H9 (cell line): ENCODE data around the gene TPX2. TPM values are rescaled to one million over a fixed set of nuclear protein-coding genes. Genes with fewer than 3 reads are reported as not detected.

Experiments
- DNase-seq: peaks from one replicate; pipeline ENCODE4 v3.0.0-alpha.2; 2017
- H2AFZ ChIP-seq: one replicate; pipeline ENCODE4 v1.6.1; 2013; ENCODE audit warnings: mild to moderate bottlenecking, low read length, control low read depth, moderate library complexity
- H2AK5ac ChIP-seq: 2 replicates; pipeline ENCODE4 v1.6.1; 2013; ENCODE audit warnings: low read length, control low read depth, mixed read lengths; ENCODE audit not compliant: insufficient read length
- H2BK120ac ChIP-seq: one replicate; pipeline ENCODE4 v1.6.1; 2013; ENCODE audit warnings: low read depth, mild to moderate bottlenecking, low read length, control low read depth, inconsistent platforms; ENCODE audit not compliant: poor library complexity, severe bottlenecking
- H2BK12ac ChIP-seq: 2 replicates; pipeline ENCODE4 v1.6.1; 2013; ENCODE audit warnings: low read length, control low read depth, mixed read lengths, low read depth; ENCODE audit not compliant: insufficient read length
- H2BK15ac ChIP-seq: 2 replicates; pipeline ENCODE4 v1.6.1; 2013; ENCODE audit warnings: low read depth, low read length, control low read depth
- H2BK20ac ChIP-seq: one replicate; pipeline ENCODE4 v1.6.1; 2013; ENCODE audit warnings: low read depth, mild to moderate bottlenecking, low read length, control low read depth, inconsistent platforms; ENCODE audit not compliant: poor library complexity, severe bottlenecking
- H2BK5ac ChIP-seq: 2 replicates; pipeline ENCODE4 v1.6.1; 2013; ENCODE audit warnings: low read length, control low read depth, mixed read lengths; ENCODE audit not compliant: insufficient read length
- H3K14ac ChIP-seq: 2 replicates; pipeline ENCODE4 v1.6.1; 2013; ENCODE audit warnings: low read length, control low read depth; ENCODE audit not compliant: insufficient read depth
- H3K18ac ChIP-seq: 2 replicates; pipeline ENCODE4 v1.6.1; 2013; ENCODE audit warnings: low read depth, mild to moderate bottlenecking, mixed read lengths, low read length, control low read depth; ENCODE audit not compliant: insufficient read length
- H3K23ac ChIP-seq: 2 replicates; pipeline ENCODE4 v1.6.1; 2013; ENCODE audit warnings: low read length, control low read depth, mixed read lengths, low read depth; ENCODE audit not compliant: insufficient read length
- H3K23me2 ChIP-seq: 2 replicates; pipeline ENCODE4 v1.6.1; 2013; ENCODE audit warnings: low read depth, mild to moderate bottlenecking, mixed read lengths, low read length, control low read depth; ENCODE audit not compliant: insufficient read length, poor library complexity, severe bottlenecking
- H3K27ac ChIP-seq: 2 replicates; pipeline ENCODE4 v1.5.1; 2013; ENCODE audit warnings: low read length, control low read depth, mixed read lengths, low read depth; ENCODE audit not compliant: insufficient read length
- H3K27me3 ChIP-seq: 2 replicates; pipeline ENCODE4 v1.6.1; 2013; ENCODE audit warnings: low read length, control low read depth, inconsistent platforms; ENCODE audit not compliant: insufficient read depth
- H3K4ac ChIP-seq: 2 replicates; pipeline ENCODE4 v1.6.1; 2013; ENCODE audit warnings: low read depth, mild to moderate bottlenecking, control low read depth, inconsistent platforms, low read length, moderate library complexity
- H3K4me1 ChIP-seq: 2 replicates; pipeline ENCODE4 v1.6.1; 2013; ENCODE audit warnings: low read length, control low read depth, inconsistent platforms; ENCODE audit not compliant: insufficient read depth
- H3K4me2 ChIP-seq: 2 replicates; pipeline ENCODE4 v1.6.1; 2013; ENCODE audit warnings: low read length, control low read depth, mixed read lengths; ENCODE audit not compliant: insufficient read length, insufficient read depth
- H3K56ac ChIP-seq: 2 replicates; pipeline ENCODE4 v1.6.1; 2013; ENCODE audit warnings: low read depth, mild to moderate bottlenecking, mixed read lengths, low read length, control low read depth; ENCODE audit not compliant: insufficient read length
- H3K79me1 ChIP-seq: 2 replicates; pipeline ENCODE4 v1.6.1; 2013; ENCODE audit warnings: low read depth, mild to moderate bottlenecking, moderate library complexity, low read length, control low read depth, inconsistent platforms; ENCODE audit not compliant: insufficient read depth, poor library complexity, severe bottlenecking
- H3K79me2 ChIP-seq: 2 replicates; pipeline ENCODE4 v1.6.1; 2013; ENCODE audit warnings: low read length, control low read depth, inconsistent platforms; ENCODE audit not compliant: insufficient read depth
- H3K9ac ChIP-seq: 2 replicates; pipeline ENCODE4 v1.6.1; 2013; ENCODE audit warnings: low read length, control low read depth, mixed read lengths; ENCODE audit not compliant: insufficient read length; ENCODE audit errors: extremely low read depth
- H3K9me3 ChIP-seq: one replicate; pipeline ENCODE4 v1.6.1; 2013; ENCODE audit warnings: low read depth, low read length, inconsistent platforms; ENCODE audit not compliant: control insufficient read depth
- H3T11ph ChIP-seq: one replicate; pipeline ENCODE4 v1.6.1; 2013; ENCODE audit warnings: mild to moderate bottlenecking, low read length, control low read depth, inconsistent platforms
- H4K20me1 ChIP-seq: one replicate; pipeline ENCODE4 v1.6.1; 2013; ENCODE audit not compliant: control insufficient read depth, insufficient read length, insufficient read depth
- H4K5ac ChIP-seq: 2 replicates; pipeline ENCODE4 v1.6.1; 2013; ENCODE audit warnings: low read depth, mild to moderate bottlenecking, mixed read lengths, low read length, control low read depth; ENCODE audit not compliant: insufficient read length
- H4K8ac ChIP-seq: replicated peaks from 2 replicates; pipeline ENCODE4 v1.6.1; 2013; ENCODE audit warnings: low read length, control low read depth, mixed read lengths, low read depth; ENCODE audit not compliant: insufficient read length
- H4K91ac ChIP-seq: 2 replicates; pipeline ENCODE4 v1.6.1; 2013; ENCODE audit warnings: low read depth, mild to moderate bottlenecking, moderate library complexity, mixed read lengths, low read length, control low read depth; ENCODE audit not compliant: insufficient read length
- H3K27ac Mint-ChIP-seq, 3 experiments: 2 replicates in 2 of 3; 3 replicates in 1 of 3; pipeline ENCODE4 v1.8.0; 2020 to 2021; ENCODE audit warnings: mixed read lengths in 3 of 3, mild to moderate bottlenecking in 1 of 3, moderate library complexity in 1 of 3
- H3K27me3 Mint-ChIP-seq: 2 replicates; pipeline ENCODE4 v1.8.0; 2021; ENCODE audit warnings: low read depth, mild to moderate bottlenecking, moderate library complexity, mixed read lengths
- H3K36me3 Mint-ChIP-seq, 3 experiments: 2 replicates in 2 of 3; 3 replicates in 1 of 3; pipeline ENCODE4 v1.8.0; 2020 to 2021; ENCODE audit warnings: low read depth in 3 of 3, mixed read lengths in 3 of 3; ENCODE audit not compliant: insufficient read depth in 1 of 3
- H3K4me1 Mint-ChIP-seq, 2 experiments: 2 replicates each; pipeline ENCODE4 v1.8.0; 2020; ENCODE audit warnings: mixed read lengths in 2 of 2
- H3K4me3 Mint-ChIP-seq, 2 experiments: 2 replicates in 1 of 2; 3 replicates in 1 of 2; pipeline ENCODE4 v1.8.0; 2020 to 2021; ENCODE audit warnings: mild to moderate bottlenecking in 2 of 2, mixed read lengths in 2 of 2, moderate library complexity in 1 of 2
- H3K9me3 Mint-ChIP-seq, 2 experiments: 2 replicates in 1 of 2; 3 replicates in 1 of 2; pipeline ENCODE4 v1.8.0; 2020; ENCODE audit warnings: mild to moderate bottlenecking in 2 of 2, mixed read lengths in 2 of 2, moderate library complexity in 1 of 2
- WGBS: extraction: QIAGEN DNeasy Blood & Tissue Kit; methylation state at CpG from one replicate; pipeline ENCODE4 v1.1.7; 2013; ENCODE audit warnings: missing lambda C conversion rate, low lambda C conversion rate, mixed read lengths; ENCODE audit not compliant: insufficient read length; ENCODE audit errors: extremely low coverage; 5-methylcytosine and 5-hydroxymethylcytosine counted together
- total RNA-seq: library from RNA; stranded (reverse); gene quantifications from 2 replicates; pipeline ENCODE4 v1.2.1, GENCODE V29; 2021
- TF ChIP-seq, protein P1 (sequence below): fragments of 200-600 bp; sonication (generic); conservative IDR thresholded peaks from 3 replicates; pipeline ENCODE4 v1.8.0; 2021; ENCODE audit warnings: antibody characterized with exemption, mild to moderate bottlenecking

The TPX2 gene
- total RNA-seq, 1 experiment from 2014 or later = 161 TPM

DNA sequence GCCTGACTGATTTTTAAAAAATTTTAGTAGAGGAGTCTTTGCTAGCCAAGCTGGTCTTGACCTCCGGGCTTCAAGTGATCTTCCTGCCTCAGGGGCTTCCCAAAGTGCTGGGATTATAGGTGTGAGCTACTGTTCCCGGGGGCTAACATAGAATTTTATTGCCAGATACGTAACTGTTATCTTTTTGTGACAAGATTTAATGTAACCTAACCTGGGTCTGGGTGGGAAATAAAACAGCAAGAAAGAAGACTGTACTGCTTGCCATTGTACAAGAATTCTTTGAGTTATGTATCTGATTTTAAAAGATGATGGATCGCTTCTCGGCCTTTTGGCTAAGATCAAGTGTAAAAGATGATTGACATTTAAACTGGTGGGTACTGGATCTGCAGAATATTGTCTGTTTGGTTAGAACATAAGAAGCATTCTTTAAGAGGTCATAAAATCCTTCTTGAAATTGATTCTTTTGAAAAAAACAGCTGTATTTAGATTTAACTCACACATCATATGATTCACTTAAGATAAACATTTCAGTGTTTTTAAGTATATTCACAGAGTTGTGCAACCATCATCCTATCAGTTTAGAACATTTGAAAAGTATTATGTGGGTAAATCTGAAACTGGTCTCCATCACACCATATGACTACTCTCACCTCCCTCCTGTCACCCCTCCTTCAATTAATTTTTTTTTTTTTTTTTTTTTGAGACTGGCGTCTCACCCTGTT is 21.6 kb downstream of the TPX2 start:
- Histone ChIP-seq H2BK12ac (no peak overlapping the region), H3K27ac (no peak overlapping the region), H2BK15ac (no peak overlapping the region), H2AFZ (no peak overlapping the region), H3T11ph (no peak overlapping the region), H2AK5ac (no peak overlapping the region), H3K79me1 (no peaks in the 10 kb centered on the region), H3K9ac (no peak overlapping the region), H2BK20ac (no peak overlapping the region), H3K4me1 (no peaks in the 10 kb centered on the region), H3K79me2 (no peaks in the 10 kb centered on the region), H3K23ac (no peak overlapping the region), H3K14ac (no peak overlapping the region), H3K4me2 (no peak overlapping the region), H3K4ac (no peak overlapping the region), H4K20me1 (no peaks in the 10 kb centered on the region), H2BK5ac (no peak overlapping the region), H3K18ac (no peak overlapping the region), H3K23me2 (no peaks in the 10 kb centered on the region), H3K9me3 (no peaks in the 10 kb centered on the region), H4K91ac (no peak overlapping the region), H3K27me3 (no peaks in the 10 kb centered on the region), H2BK120ac (no peak overlapping the region), H4K5ac (no peak overlapping the region), H4K8ac (no peak overlapping the region), H3K56ac (no peak overlapping the region)
- Mint-ChIP-seq H3K9me3 (no peaks in the 10 kb centered on the region), H3K27ac (no peak overlapping the region), H3K36me3 (peaks cover 38 to 79% (median 79%) of the 10 kb centered on the region in 3 experiments), H3K4me3 (no peak overlapping the region), H3K4me1 (peaks cover 7 to 8% of the 10 kb centered on the region in 2 experiments), H3K27me3 (no peaks in the 10 kb centered on the region)
- no CpG with 5 or more reads among the region's 6 CpGs for WGBS
- DNase-seq = no peak
- TF ChIP-seq, protein P1, sequence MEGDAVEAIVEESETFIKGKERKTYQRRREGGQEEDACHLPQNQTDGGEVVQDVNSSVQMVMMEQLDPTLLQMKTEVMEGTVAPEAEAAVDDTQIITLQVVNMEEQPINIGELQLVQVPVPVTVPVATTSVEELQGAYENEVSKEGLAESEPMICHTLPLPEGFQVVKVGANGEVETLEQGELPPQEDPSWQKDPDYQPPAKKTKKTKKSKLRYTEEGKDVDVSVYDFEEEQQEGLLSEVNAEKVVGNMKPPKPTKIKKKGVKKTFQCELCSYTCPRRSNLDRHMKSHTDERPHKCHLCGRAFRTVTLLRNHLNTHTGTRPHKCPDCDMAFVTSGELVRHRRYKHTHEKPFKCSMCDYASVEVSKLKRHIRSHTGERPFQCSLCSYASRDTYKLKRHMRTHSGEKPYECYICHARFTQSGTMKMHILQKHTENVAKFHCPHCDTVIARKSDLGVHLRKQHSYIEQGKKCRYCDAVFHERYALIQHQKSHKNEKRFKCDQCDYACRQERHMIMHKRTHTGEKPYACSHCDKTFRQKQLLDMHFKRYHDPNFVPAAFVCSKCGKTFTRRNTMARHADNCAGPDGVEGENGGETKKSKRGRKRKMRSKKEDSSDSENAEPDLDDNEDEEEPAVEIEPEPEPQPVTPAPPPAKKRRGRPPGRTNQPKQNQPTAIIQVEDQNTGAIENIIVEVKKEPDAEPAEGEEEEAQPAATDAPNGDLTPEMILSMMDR = no peak
